Measurements from ENCODE around the gene FBXO15.

GRCh38 chr18:74175658-74176057 is 28.0 kb upstream of the FBXO15 start:
- no peak for TF ChIP-seq CTCF (IDR thresholded peaks at IDR 0.05; ENCODE audit: insufficient read depth, low read depth, low read length)
- no peak for TF ChIP-seq EZH2 (IDR thresholded peaks at IDR 0.05; ENCODE audit: insufficient read depth, low read length)

Measured in astrocyte (in vitro differentiated cells and primary cell).